MG63 (cell line): Measurements from ENCODE around the gene TNFRSF6B. TPM values are rescaled to one million over a fixed set of nuclear protein-coding genes. Genes with fewer than 3 reads are reported as not detected.
"Not testable (repeated sequence)": the region's sequence is repeated elsewhere in the genome, so short reads cannot be mapped to it uniquely, and the experiment has no call there.

Source experiments
- DNase-seq: peaks from one replicate; pipeline ENCODE4 v3.0.0-alpha.2; 2020
- H3K27me3 ChIP-seq: fragments of 250-450 bp; sonication (Bioruptor Pico); 2 replicates; pipeline ENCODE4 v1.5.1; 2020; ENCODE audit warnings: mild to moderate bottlenecking, moderate library complexity
- H3K36me3 ChIP-seq: fragments of 250-450 bp; sonication (Bioruptor Pico); 2 replicates; pipeline ENCODE4 v1.5.1; 2020; ENCODE audit warnings: mild to moderate bottlenecking, moderate library complexity
- H3K4me3 ChIP-seq: fragments of 250-450 bp; sonication (Bioruptor Pico); 2 replicates; pipeline ENCODE4 v1.5.1; 2020; ENCODE audit warnings: mild to moderate bottlenecking, moderate library complexity
- H3K9me3 ChIP-seq: fragments of 250-450 bp; sonication (Bioruptor Pico); 2 replicates; pipeline ENCODE4 v1.5.1; 2020; ENCODE audit warnings: mild to moderate bottlenecking, moderate library complexity
- total RNA-seq: library from RNA; depleted of rRNA; stranded (reverse); fragments of >200 nt; shearing (Covaris generic); gene quantifications from 2 replicates; pipeline ENCODE4 v1.2.3, GENCODE V29; 2014; ENCODE audit warnings: low replicate concordance

Gene TNFRSF6B
- total RNA-seq, 1 experiment from 2014 or later = not detected

DNA sequence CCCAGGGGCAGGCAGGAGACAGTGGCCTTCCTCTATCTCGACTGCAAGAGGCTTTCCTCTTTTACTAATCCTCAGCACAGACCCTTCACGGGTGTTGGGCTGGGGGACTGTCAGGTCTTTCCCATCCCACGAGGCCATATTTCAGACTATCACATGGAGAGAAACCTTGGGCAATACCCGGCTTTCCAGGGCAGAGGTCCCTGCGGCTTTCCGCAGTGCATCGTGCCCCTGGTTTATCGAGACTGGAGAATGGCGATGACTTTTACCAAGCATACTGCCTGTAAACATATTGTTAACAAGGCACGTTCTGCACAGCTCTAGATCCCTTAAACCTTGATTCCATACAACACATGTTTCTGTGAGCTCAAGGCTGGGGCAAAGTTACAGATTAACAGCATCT lies 36.3 kb upstream of the TNFRSF6B start:
- not testable (repeated sequence) for H3K4me3 ChIP-seq, H3K27me3 ChIP-seq

DNA sequence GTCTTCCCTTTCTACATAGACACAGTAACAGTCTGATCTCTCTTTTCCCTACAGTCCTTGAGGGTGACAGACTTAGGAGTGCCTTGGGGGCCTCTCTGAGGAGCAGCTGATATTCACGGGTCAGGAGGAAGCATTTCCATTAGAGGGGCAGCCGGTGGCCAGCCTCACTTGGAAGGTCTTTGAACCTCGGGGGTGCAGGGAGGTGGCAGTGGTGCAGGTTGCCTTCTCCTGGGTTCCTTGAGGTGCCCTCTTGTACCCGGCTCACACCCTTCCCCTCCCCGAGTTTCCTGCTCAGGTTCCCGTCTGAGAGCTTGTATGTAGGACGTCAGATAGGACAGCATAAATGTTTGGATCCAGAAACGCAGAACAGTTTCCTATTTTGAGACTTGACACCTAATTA lies 35.8 kb upstream of the TNFRSF6B start:
- no peak for DNase-seq
- no peaks in the 10 kb centered on the region for H3K27me3 ChIP-seq
- peaks cover 58% of the 10 kb centered on the region for H3K36me3 ChIP-seq
- H3K4me3 ChIP-seq = no peak overlapping the region
- no peaks in the 10 kb centered on the region for H3K9me3 ChIP-seq

More for the DNA sequence above, 36.3 kb upstream of the TNFRSF6B start:
- H3K36me3 ChIP-seq = peaks cover 55% of the 10 kb centered on the region
- not testable (repeated sequence) for H3K9me3 ChIP-seq, DNase-seq

DNA sequence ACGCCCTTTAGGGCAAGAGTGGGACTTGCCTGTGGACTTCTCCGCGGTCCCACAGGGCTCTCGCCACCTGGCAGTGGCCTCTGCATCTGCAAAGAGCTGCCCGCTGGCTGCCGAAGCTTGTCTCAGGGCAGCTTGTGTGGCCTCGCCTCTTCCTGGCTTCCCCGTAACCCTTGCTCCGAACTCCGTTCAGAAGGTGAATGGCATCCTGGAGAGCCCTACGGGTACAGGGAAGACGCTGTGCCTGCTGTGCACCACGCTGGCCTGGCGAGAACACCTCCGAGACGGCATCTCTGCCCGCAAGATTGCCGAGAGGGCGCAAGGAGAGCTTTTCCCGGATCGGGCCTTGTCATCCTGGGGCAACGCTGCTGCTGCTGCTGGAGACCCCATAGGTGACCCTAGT lies 35.3 kb upstream of the TNFRSF6B start:
- Histone ChIP-seq H3K36me3 (peaks cover 63% of the 10 kb centered on the region), H3K4me3 (no peak overlapping the region), H3K27me3 (no peaks in the 10 kb centered on the region), H3K9me3 (no peaks in the 10 kb centered on the region)
- no peak for DNase-seq

DNA sequence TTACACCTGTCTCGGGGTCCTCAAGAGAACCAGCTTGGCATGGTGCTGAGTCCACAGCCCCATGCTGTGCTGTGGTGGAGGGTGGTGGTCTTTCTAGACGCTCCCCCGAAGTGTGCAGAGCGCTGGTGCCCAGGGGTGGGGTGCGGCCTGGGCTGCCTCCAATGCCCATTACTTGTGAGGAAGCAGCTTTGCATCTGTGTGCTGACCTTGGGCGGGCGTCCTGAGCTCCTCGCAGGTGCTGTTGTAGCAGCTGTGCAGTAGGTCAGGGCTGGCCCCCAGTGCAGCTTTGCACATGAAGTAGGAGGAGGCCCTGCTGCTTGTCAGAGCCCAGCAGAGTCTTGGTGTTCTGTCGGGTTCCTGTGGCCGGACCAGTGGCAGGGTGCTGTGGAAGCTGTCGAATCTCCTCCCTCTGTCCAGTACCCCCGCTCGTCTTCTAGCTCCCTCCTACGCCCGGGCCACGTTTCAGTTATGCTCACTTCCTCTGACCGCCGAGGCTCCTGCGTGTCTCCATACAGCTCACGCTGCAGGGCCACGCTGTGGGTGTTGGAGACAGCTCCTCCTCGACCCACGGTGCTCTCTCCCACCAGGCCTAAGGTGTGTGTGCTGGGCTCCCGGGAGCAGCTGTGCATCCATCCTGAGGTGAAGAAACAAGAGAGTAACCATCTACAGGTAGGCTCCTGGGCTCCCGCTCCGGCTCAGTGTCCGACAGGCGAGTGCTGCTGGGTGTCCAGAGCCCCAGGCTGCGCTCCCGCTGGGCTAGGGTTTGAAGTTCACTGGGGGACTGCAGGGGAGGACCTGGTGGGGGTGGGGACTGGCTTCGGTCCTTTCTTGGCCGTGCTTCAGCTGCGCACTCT lies 34.3 kb upstream of the TNFRSF6B start:
- DNase-seq = no peak
- Histone ChIP-seq H3K36me3 (peaks cover 70% of the 10 kb centered on the region), H3K27me3 (no peaks in the 10 kb centered on the region), H3K4me3 (no peak overlapping the region), H3K9me3 (no peaks in the 10 kb centered on the region)

DNA sequence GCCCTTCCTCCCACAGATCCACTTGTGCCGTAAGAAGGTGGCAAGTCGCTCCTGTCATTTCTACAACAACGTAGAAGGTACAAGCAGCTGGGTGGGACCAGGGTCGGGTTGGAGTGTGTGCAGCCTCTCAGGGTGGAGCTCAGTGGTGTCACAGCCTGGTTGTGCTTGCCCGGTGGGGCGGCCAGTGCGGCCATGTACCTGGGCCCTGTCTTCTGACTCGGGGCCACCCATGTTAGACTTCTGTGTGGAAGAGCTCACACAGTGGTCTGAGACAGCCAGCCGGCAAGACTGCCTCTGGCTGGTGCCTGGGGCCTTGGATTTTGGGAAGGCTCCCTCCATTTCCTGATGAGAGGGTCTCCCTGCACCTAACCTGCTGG lies 33.7 kb upstream of the TNFRSF6B start:
- DNase-seq = no peak
- peaks cover 74% of the 10 kb centered on the region for H3K36me3 ChIP-seq
- H3K9me3 ChIP-seq = no peaks in the 10 kb centered on the region
- H3K4me3 ChIP-seq = no peak overlapping the region
- no peaks in the 10 kb centered on the region for H3K27me3 ChIP-seq

DNA sequence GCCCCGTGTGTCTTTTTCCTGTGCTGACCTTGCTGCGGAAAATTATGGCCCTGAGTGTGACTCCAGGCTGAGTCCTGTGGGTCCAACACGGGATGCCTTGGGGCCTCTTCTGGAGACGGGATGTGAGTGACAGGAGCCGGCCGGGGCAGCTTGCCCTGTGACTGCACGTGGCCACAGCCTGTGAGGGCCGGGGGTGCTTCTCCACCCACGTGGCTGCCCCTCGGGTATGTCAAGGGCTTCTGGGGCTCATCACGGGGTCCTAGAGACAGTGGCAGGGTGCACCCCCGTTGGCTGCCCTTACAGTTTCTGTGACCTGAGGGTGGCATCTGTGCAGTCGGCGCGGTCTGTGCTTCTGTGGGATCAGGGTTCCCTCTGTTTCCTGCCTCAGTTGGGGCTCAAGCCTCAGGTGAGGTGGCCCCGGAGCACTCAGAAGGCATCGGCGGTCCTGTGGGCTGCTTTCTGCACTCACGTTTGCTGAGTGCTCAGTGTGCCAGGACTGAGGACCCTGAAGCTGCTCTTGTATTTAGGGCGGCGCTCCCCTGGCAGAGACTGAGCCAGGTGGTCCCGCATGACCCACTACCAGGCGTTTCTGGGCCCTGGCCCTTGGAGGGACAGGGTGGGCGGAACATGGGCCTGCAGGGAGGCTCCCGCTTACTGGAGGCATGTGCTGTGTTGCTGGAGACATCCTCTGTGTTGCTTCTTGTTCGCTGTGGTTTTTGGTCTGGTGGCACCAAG lies 33.0 kb upstream of the TNFRSF6B start:
- no peak for DNase-seq
- H3K36me3 ChIP-seq = peaks cover 81% of the 10 kb centered on the region
- no peak overlapping the region for H3K4me3 ChIP-seq
- H3K27me3 ChIP-seq = no peaks in the 10 kb centered on the region
- H3K9me3 ChIP-seq = no peaks in the 10 kb centered on the region

DNA sequence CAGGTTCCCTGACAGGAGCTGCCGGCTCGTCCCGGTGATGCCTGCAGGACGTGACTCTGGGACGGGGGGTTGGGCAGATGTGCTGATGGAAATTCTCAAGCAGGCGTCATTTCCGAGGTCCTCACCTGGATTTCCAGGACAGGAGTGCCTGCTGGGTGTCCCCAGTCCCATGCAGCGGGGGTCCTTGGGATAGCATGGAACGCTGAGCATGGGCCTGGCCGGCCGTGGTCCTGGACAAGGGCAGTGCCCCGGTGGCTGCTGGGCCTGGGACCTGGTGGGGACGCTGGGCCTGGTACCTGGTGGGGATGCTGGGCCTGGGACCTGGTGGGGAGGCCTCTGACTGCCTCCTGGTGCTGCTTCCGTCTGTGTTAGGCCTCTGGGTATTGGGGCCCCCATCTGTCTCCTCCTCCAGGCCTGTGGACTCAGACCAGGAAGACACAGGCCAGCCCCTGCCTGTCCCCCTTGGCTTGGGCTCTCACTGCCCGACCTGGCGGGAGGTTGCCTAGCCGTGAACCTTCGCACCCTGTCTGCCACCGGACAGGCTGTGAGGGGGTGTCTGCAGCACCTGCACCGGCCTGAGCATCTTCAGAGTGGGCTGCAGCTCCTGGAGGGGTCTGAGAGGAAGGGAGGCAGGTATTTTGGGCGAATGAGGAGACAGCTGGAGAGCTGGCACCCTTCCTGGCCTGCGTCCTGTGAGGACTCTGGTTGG lies 32.2 kb upstream of the TNFRSF6B start:
- Histone ChIP-seq H3K36me3 (peaks cover 84% of the 10 kb centered on the region), H3K9me3 (no peaks in the 10 kb centered on the region), H3K27me3 (no peaks in the 10 kb centered on the region), H3K4me3 (no peak overlapping the region)
- no peak for DNase-seq

DNA sequence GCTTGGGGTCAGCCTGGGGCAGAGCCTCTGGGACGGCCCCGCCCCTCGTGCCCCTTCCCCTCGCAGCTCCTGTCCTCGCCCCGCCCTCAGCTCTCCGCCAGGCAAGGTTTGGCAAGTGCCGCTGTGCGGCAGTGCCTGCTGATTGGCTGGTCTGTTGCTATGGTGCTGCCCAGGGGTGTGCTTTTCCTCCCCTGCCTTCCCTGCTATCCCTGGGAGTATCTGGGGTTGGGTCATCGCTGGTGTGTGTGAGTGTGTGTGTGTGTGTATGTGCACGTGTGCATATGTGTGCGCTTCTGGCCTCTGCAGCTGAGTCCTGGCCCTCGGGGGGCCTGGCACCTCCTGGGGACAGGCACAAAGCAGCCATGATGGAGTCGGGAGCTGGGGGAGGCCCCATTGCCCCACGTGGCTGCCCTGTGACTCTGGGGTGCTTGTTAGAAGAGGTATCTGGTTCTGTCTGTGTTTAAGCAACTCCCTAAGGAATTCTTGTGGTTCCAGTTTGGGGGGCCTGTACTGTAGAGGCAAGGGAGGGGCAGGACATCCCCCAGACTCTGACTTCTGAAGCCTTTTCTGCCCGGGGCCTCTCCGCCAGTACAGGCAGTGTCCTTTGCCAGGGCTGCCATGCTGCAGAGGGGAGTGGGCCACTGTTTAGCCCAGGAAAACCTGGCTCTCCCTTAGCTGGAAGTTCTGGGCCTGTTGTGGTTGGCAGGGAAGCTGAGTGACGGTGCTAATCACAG lies 31.4 kb upstream of the TNFRSF6B start:
- no peak for DNase-seq
- peaks cover 82% of the 10 kb centered on the region for H3K36me3 ChIP-seq
- H3K4me3 ChIP-seq = no peak overlapping the region
- no peaks in the 10 kb centered on the region for H3K27me3 ChIP-seq
- no peaks in the 10 kb centered on the region for H3K9me3 ChIP-seq

DNA sequence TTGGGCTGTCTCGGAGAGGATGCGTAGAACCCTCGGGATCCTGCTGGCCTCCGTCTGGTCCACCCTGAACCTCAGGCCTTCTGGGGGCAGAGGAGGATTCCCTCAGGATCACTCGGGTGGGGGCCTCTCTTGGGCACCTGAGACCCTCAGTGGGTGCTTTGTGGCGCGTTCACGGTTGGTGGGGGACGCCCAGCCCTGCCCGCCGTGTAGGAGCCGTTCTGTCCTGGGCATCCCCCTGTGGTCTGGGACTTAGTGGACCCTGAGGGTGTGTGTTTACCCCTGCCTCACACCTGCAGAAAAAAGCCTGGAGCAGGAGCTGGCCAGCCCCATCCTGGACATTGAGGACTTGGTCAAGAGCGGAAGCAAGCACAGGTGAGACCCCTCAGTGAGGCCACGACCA lies 30.7 kb upstream of the TNFRSF6B start:
- peaks cover 78% of the 10 kb centered on the region for H3K36me3 ChIP-seq
- H3K4me3 ChIP-seq = no peak overlapping the region
- no peaks in the 10 kb centered on the region for H3K9me3 ChIP-seq
- DNase-seq = no peak
- no peaks in the 10 kb centered on the region for H3K27me3 ChIP-seq

DNA sequence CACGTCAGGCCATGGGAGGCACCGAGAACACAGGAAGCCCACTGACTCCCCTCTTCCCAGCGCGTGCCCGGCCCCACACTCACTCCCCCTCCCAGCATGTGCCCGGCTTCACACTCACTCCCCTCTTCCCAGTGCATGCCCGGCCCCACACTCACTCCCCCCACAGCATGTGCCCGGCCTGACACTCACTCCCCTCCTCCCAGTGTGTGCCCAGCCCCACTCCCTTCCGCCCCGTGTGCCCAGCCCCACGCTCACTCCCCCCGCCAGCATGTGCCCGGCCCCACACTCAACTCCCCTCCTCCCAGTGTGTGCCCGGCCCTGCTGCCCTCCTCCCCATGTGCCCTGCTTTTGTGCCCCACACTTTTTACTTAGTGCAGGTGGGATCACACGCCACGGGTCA lies 28.6 kb upstream of the TNFRSF6B start:
- no peak for DNase-seq
- Histone ChIP-seq H3K36me3 (peaks cover 73% of the 10 kb centered on the region), H3K4me3 (no peak overlapping the region), H3K27me3 (no peaks in the 10 kb centered on the region), H3K9me3 (no peaks in the 10 kb centered on the region)

DNA sequence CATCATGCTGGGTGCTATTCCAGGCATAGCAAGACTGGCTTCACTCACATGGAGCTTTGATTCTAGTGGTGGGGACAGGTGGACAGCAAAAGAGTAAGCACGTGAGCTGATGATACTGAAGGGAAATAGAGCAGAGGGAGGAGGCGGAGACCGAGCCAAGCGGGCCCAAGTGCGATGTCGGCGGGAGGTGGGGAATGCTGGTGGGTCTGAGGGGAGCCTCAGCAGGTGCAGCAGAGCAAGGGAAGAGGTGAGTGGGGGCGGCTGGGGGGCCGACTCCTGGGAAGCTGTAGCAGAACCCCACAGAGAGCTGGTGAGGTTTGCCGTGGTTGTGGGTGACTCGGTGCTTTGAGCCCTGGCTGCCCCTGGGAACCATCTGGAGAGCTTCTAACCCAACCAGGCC lies 28.1 kb upstream of the TNFRSF6B start:
- Histone ChIP-seq H3K36me3 (peaks cover 73% of the 10 kb centered on the region), H3K9me3 (no peaks in the 10 kb centered on the region)

DNA sequence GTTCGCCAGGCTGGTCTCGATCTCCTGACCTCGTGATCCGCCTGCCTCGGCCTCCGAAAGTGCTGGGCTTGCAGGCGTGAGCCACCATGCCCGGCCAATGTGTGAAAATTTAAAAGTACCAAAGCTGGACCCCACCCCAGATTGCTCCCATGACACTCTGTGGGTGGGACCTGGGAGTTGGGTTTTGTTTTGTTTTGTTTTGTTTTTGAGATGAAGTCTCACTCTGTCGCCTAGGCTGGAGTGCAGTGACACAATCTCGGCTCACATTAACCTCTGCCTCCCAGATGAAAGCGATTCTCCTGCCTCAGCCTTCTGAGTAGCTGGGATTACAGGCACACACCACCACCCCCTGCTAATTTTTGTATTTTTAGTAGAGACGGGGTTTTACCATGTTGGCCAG lies 24.8 kb upstream of the TNFRSF6B start:
- H3K9me3 ChIP-seq, DNase-seq, H3K4me3 ChIP-seq, H3K27me3 ChIP-seq: not testable (repeated sequence)
- peaks cover 69% of the 10 kb centered on the region for H3K36me3 ChIP-seq

More for the DNA sequence above, 28.1 kb upstream of the TNFRSF6B start:
- H3K27me3 ChIP-seq = no peaks in the 10 kb centered on the region
- no peak for DNase-seq
- no peak overlapping the region for H3K4me3 ChIP-seq

DNA sequence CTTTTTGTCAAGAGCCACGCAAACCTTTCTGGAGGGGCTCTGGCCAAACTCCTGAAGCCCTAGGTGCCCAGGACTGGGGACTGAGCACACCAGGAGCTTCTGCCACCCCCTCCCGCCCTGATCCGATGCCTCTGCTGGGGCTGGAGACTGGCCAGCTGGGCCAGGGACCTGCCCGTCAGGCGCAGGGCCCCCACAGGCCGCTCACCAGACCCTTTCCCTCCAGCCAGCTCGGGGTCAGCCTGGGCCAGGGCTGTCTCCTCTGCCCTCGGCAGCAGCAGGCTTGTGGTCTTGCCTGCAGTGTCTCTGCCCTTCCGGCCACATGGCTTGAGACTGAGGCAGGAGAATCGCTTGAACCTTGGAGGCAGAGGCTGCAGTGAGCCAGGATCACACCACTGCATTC lies 23.8 kb upstream of the TNFRSF6B start:
- no peaks in the 10 kb centered on the region for H3K9me3 ChIP-seq
- no peak for DNase-seq
- H3K27me3 ChIP-seq = no peaks in the 10 kb centered on the region
- peaks cover 68% of the 10 kb centered on the region for H3K36me3 ChIP-seq
- no peak overlapping the region for H3K4me3 ChIP-seq

DNA sequence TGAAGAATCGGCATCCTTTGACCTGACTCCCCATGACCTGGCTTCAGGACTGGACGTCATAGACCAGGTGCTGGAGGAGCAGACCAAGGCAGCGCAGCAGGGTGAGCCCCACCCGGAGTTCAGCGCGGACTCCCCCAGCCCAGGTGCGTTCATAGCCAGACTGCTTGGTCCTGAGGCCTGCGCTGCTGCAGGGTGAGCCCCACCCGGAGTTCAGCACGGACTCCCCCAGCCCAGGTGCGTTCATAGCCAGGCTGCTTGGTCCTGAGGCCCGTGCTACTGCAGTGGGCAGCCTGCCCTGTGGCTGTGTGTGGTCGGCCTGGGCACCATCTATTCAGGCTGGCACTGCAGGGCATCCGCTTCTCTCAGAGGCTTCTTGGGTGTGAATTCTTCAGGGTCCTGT lies 22.5 kb upstream of the TNFRSF6B start:
- Histone ChIP-seq H3K4me3 (no peak overlapping the region), H3K36me3 (peaks cover 59% of the 10 kb centered on the region), H3K27me3 (no peaks in the 10 kb centered on the region), H3K9me3 (no peaks in the 10 kb centered on the region)
- no peak for DNase-seq

DNA sequence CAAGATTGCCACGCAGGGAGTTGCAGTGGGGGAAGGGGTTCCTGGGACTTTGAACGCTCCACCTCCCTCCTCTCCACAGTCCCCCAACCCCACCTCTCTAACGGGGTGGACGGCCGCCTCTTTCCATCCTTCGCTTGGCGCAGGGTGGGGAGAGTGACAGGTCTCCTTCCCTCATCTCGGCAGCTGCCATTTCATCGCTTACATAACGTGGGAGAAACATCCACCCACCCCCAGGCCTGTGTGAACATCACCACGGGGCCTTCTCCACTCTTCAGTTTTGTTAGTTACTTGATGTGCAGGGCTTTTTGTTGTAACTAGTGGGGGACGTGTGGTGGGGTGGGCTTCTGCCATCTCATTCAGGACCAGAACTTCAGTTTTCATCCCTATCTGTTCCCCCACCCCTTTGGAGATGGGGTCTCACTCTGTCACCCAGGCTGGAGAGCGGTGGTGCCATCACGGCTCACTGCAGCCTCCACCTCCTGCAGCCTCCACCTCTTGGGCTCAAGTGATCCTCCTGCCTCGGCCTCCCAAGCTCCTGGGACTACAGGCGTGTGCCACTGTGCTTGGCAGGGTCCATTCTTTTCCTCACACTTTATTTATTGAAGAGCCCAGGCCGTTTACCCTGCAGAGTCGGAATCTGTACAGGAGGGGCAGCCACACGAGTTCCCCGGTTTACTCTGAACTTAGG lies 20.6 kb upstream of the TNFRSF6B start:
- Histone ChIP-seq H3K9me3 (no peaks in the 10 kb centered on the region), H3K4me3 (no peak overlapping the region), H3K27me3 (no peaks in the 10 kb centered on the region), H3K36me3 (peaks cover 66% of the 10 kb centered on the region)
- DNase-seq = no peak

DNA sequence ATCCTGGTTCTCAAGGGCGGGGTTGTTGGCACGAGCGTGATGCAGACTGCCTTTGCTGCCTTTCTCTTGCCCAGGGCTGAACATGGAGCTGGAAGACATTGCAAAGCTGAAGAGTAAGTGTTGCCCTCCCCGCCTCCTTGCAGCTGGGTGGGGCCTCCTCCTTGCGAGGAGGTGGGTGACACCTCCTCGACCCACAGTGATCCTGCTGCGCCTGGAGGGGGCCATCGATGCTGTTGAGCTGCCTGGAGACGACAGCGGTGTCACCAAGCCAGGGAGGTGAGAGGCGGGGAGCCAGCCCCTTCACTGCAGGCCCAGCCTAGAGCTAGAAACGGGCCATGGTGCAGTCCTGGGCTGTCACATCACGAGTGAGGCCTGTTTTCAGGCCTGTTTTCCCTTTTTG lies 18.4 kb upstream of the TNFRSF6B start:
- no peak for DNase-seq
- H3K9me3 ChIP-seq = peaks cover 8% of the 10 kb centered on the region; the same call in 1 of the 2 replicates
- H3K27me3 ChIP-seq = no peaks in the 10 kb centered on the region
- H3K4me3 ChIP-seq = no peak overlapping the region
- peaks cover 63% of the 10 kb centered on the region for H3K36me3 ChIP-seq
